Measurements from ENCODE around the gene ADARB2.

ADARB2 gene

GRCh38 chr10:1734288-1734687 lies 3.0 kb downstream of the ADARB2 start:
- no peak for DNase-seq

- no peak for DNase-seq
Observed at GRCh38 chr10:1733720-1734119, 3.6 kb downstream of the ADARB2 start.

- DNase-seq = no peak
Observed at GRCh38 chr10:1732564-1732996, 4.7 kb downstream of the ADARB2 start.

- DNase-seq = no peak
Observed at GRCh38 chr10:1731592-1731991, 5.7 kb downstream of the ADARB2 start.

GRCh38 chr10:1729751-1730150 lies 7.6 kb downstream of the ADARB2 start:
- DNase-seq = no peak

- DNase-seq = no peak
Observed at GRCh38 chr10:1726861-1727260, 10.5 kb downstream of the ADARB2 start.

GRCh38 chr10:1724921-1725488 lies 12.3 kb downstream of the ADARB2 start:
- no peak for DNase-seq

- DNase-seq = no peak
Observed at GRCh38 chr10:1716839-1717238, 20.5 kb downstream of the ADARB2 start.

- no peak for DNase-seq
Observed at GRCh38 chr10:1715821-1716220, 21.5 kb downstream of the ADARB2 start.

- no peak for DNase-seq
Observed at GRCh38 chr10:1712944-1713671, 24.2 kb downstream of the ADARB2 start.

GRCh38 chr10:1712314-1712713 lies 25.0 kb downstream of the ADARB2 start:
- DNase-seq = no peak

- no peak for DNase-seq
Observed at GRCh38 chr10:1709161-1709560, 28.2 kb downstream of the ADARB2 start.

GRCh38 chr10:1708746-1709145 lies 28.6 kb downstream of the ADARB2 start:
- DNase-seq = no peak

- no peak for DNase-seq
Observed at GRCh38 chr10:1706711-1707110, 30.6 kb downstream of the ADARB2 start.

- no peak for DNase-seq
Observed at GRCh38 chr10:1706256-1706655, 31.1 kb downstream of the ADARB2 start.

GRCh38 chr10:1698185-1698584 lies 39.1 kb downstream of the ADARB2 start:
- DNase-seq = no peak

- no peak for DNase-seq
Observed at GRCh38 chr10:1696106-1696505, 41.2 kb downstream of the ADARB2 start.

- DNase-seq = no peak
Observed at GRCh38 chr10:1690086-1690485, 47.2 kb downstream of the ADARB2 start.

- DNase-seq = no peak
Observed at GRCh38 chr10:1688531-1688930, 48.8 kb downstream of the ADARB2 start.

GRCh38 chr10:1687623-1688150 lies 49.6 kb downstream of the ADARB2 start:
- DNase-seq = no peak

GRCh38 chr10:1687190-1687589 lies 50.1 kb downstream of the ADARB2 start:
- DNase-seq = no peak

GRCh38 chr10:1686491-1686749 lies 50.9 kb downstream of the ADARB2 start:
- DNase-seq = no peak

- no peak for DNase-seq
Observed at GRCh38 chr10:1685699-1686490, 51.4 kb downstream of the ADARB2 start.

- no peak for DNase-seq
Observed at GRCh38 chr10:1684991-1685390, 52.3 kb downstream of the ADARB2 start.

All from NCI-H146 (cell line).